PFSK-1 (cell line): ENCODE measurements around the gene GMPPA.

Source experiments
- POLR2AphosphoS5 ChIP-seq: IDR thresholded peaks from 2 replicates; pipeline ENCODE4 v1.6.1; 2012; ENCODE audit warnings: low read depth, mild to moderate bottlenecking, control low read depth, low read length, moderate library complexity
- TAF1 ChIP-seq: IDR thresholded peaks from 2 replicates; pipeline ENCODE4 v1.6.1; 2012; ENCODE audit warnings: low read length, control low read depth, borderline replicate concordance; ENCODE audit not compliant: insufficient read depth
- TF ChIP-seq, protein P1 (sequence below), 2 experiments: IDR thresholded peaks; 2 replicates each; pipeline versions ENCODE4 v1.6.1 to v1.8.0; 2011 to 2012; ENCODE audit warnings: low read depth in 2 of 2, low read length in 2 of 2, control low read depth in 1 of 2, inconsistent platforms in 1 of 2, mild to moderate bottlenecking in 1 of 2, moderate library complexity in 1 of 2; ENCODE audit not compliant: insufficient read depth in 1 of 2

DNA sequence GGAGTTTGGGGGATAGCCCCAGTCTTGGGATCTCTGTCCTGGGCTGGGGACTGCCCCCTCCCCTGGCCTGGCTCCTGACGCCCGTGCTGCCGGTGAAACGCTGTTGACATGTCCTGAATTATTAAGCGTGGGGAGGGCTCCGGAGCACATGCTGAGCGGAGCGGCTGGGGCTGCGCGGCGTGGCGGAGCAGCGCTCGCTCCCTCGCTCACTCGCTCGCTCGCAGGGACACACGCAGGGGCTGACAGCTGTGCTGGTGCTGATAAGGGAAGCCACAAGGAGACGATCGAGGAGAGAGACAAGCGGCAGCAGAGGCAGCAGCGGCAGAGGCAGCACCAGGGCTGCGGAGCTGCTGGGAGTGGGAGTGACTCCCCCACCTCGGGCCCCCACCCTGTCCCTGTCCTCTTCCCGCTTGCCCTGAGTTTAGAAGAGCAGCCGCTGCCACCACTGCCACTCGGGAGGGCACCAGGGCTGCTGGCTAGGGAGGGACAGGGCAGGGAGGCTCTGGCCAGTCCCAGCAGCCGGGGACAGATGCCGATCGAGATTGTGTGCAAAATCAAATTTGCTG lies 15.6 kb downstream of the GMPPA start, which contains the start of gene ASIC4:
- TF ChIP-seq POLR2AphosphoS5 (no peak), TAF1 (no peak)
- TF ChIP-seq, protein P1, sequence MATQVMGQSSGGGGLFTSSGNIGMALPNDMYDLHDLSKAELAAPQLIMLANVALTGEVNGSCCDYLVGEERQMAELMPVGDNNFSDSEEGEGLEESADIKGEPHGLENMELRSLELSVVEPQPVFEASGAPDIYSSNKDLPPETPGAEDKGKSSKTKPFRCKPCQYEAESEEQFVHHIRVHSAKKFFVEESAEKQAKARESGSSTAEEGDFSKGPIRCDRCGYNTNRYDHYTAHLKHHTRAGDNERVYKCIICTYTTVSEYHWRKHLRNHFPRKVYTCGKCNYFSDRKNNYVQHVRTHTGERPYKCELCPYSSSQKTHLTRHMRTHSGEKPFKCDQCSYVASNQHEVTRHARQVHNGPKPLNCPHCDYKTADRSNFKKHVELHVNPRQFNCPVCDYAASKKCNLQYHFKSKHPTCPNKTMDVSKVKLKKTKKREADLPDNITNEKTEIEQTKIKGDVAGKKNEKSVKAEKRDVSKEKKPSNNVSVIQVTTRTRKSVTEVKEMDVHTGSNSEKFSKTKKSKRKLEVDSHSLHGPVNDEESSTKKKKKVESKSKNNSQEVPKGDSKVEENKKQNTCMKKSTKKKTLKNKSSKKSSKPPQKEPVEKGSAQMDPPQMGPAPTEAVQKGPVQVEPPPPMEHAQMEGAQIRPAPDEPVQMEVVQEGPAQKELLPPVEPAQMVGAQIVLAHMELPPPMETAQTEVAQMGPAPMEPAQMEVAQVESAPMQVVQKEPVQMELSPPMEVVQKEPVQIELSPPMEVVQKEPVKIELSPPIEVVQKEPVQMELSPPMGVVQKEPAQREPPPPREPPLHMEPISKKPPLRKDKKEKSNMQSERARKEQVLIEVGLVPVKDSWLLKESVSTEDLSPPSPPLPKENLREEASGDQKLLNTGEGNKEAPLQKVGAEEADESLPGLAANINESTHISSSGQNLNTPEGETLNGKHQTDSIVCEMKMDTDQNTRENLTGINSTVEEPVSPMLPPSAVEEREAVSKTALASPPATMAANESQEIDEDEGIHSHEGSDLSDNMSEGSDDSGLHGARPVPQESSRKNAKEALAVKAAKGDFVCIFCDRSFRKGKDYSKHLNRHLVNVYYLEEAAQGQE (IDR thresholded peaks at IDR 0.05; ENCODE audit: insufficient read depth in 1 of 2, low read depth in 2 of 2, low read length in 2 of 2) = no peak
